Measurements from ENCODE around the gene SLC1A2.

The SLC1A2 gene

DNA sequence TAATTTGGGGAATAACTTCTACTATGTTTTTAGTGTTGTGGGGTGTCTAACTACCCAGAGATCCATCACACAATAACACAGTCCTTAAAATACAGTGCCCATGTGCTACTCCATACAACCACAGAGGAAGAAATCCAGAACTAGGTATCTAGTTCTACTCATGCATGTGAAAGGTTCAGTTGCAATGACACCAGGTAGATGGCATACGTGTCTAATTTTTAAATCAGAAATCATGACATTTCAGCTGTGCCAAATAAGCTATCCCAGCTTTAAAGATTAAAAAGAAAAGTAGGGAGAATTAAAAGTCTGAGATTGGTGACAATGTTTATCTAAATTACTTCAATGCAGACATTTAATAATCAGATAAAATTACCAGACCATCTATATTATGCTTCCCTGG is 158.2 kb downstream of the SLC1A2 start:
- Histone ChIP-seq H3K27me3 (ENCODE audit: control insufficient read depth in 1 of 2, insufficient read depth in 2 of 2, low read length in 2 of 2) (no peaks in the 10 kb centered on the region), H3K9ac (ENCODE audit: low read depth in 1 of 2, low read length in 2 of 2) (no peak overlapping the region), H3K27ac (ENCODE audit: low read depth, low read length) (no peak overlapping the region), H3K4me3 (ENCODE audit: low read depth in 1 of 2, low read length in 2 of 2) (no peak overlapping the region), H3K36me3 (ENCODE audit: control insufficient read depth in 1 of 2, insufficient read depth in 2 of 2, low read length in 2 of 2) (no peaks in the 10 kb centered on the region), H3K4me1 (ENCODE audit: control insufficient read depth in 1 of 2, insufficient read depth in 2 of 2, low read length in 2 of 2) (peaks cover 0 to 4% of the 10 kb centered on the region in 2 donors), H3K9me3 (ENCODE audit: control insufficient read depth in 1 of 2, low read length in 2 of 2) (no peaks in the 10 kb centered on the region)

DNA sequence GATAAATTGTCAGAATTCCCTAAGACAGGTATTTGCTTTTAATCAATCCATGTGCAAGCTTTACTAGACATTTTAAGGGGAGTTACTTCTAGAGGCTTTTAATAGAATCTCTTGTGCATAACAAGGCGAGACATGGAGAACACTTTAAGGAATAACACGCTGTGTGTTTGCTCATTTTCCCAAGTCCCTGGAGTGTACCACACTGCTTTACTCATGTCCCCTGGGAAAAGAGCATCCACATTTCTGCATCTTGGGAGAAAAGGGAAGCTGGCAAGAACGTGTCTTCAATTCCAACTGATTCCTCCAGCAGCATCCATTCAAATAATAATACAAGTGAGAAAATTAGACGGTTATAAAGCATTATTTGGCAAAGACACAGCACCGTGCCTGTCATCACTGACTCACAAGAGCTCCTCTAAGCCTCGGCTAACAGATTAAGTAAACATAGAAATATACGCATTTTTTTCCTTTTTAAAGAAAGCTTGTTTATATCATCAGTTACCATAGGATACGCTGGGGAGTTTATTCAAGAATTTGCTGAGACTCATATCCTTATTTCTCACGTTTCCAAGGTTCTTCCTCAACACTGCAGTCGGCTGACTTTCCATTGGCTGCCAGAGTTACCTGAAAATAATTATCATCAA is 158.9 kb downstream of the SLC1A2 start:
- no peaks in the 10 kb centered on the region for H3K9me3 ChIP-seq (ENCODE audit: control insufficient read depth in 1 of 2, low read length in 2 of 2)
- peaks cover 0 to 4% of the 10 kb centered on the region in 2 donors for H3K4me1 ChIP-seq (ENCODE audit: control insufficient read depth in 1 of 2, insufficient read depth in 2 of 2, low read length in 2 of 2)
- no peak overlapping the region for H3K4me3 ChIP-seq (ENCODE audit: low read depth in 1 of 2, low read length in 2 of 2)
- no peaks in the 10 kb centered on the region for H3K27me3 ChIP-seq (ENCODE audit: control insufficient read depth in 1 of 2, insufficient read depth in 2 of 2, low read length in 2 of 2)
- H3K27ac ChIP-seq (ENCODE audit: low read depth, low read length), result no peak overlapping the region
- H3K36me3 ChIP-seq (ENCODE audit: control insufficient read depth in 1 of 2, insufficient read depth in 2 of 2, low read length in 2 of 2), result no peaks in the 10 kb centered on the region
- no peak overlapping the region for H3K9ac ChIP-seq (ENCODE audit: low read depth in 1 of 2, low read length in 2 of 2)

DNA sequence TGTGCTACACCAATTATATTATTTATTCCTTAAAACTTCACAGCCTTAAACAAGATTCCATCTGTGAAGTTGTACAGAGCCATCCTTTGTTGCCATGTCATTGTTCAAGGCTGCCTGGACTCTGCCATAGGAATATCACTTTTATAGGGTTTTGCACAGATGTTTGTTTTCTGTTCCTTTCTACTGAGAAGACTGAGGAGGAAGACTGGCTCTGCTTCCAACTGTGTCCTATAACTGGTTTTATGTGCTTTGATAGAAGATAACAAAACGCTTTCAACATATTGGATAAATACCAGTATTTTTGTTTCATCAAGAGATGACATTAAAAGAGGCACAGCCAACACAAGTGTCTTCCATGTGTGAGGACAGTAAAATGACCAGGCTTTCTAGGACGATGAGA is 159.8 kb downstream of the SLC1A2 start:
- no peak overlapping the region for H3K27ac ChIP-seq (ENCODE audit: low read depth, low read length)
- H3K36me3 ChIP-seq (ENCODE audit: control insufficient read depth in 1 of 2, insufficient read depth in 2 of 2, low read length in 2 of 2), result no peaks in the 10 kb centered on the region
- H3K9ac ChIP-seq (ENCODE audit: low read depth in 1 of 2, low read length in 2 of 2), result no peak overlapping the region
- peaks cover 0 to 4% of the 10 kb centered on the region in 2 donors for H3K4me1 ChIP-seq (ENCODE audit: control insufficient read depth in 1 of 2, insufficient read depth in 2 of 2, low read length in 2 of 2)
- no peaks in the 10 kb centered on the region for H3K27me3 ChIP-seq (ENCODE audit: control insufficient read depth in 1 of 2, insufficient read depth in 2 of 2, low read length in 2 of 2)
- H3K4me3 ChIP-seq (ENCODE audit: low read depth in 1 of 2, low read length in 2 of 2), result no peak overlapping the region
- H3K9me3 ChIP-seq (ENCODE audit: control insufficient read depth in 1 of 2, low read length in 2 of 2), result no peaks in the 10 kb centered on the region

DNA sequence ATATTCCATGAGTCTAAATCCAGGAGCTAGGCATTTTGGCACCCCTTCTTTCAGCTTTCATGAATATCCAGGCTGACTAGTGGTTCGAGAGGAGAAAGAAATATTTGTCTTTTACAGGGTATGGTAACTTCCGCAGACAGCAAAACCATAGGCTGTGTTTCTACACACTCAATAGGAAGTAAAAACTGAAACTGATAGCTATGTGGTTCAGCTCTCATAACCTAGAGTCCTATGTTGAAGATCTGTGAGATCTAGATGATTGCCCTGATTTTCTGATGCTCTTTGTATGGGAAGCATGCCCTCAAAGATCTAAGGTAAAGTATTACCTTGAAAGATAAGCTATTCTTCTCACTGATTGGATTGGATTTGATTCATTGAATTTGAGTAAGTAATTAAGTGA is 162.1 kb downstream of the SLC1A2 start:
- Histone ChIP-seq H3K36me3 (ENCODE audit: control insufficient read depth in 1 of 2, insufficient read depth in 2 of 2, low read length in 2 of 2) (no peaks in the 10 kb centered on the region), H3K9ac (ENCODE audit: low read depth in 1 of 2, low read length in 2 of 2) (no peak overlapping the region), H3K27me3 (ENCODE audit: control insufficient read depth in 1 of 2, insufficient read depth in 2 of 2, low read length in 2 of 2) (no peaks in the 10 kb centered on the region), H3K4me1 (ENCODE audit: control insufficient read depth in 1 of 2, insufficient read depth in 2 of 2, low read length in 2 of 2) (peaks cover 0 to 4% of the 10 kb centered on the region in 2 donors), H3K4me3 (ENCODE audit: low read depth in 1 of 2, low read length in 2 of 2) (no peak overlapping the region), H3K27ac (ENCODE audit: low read depth, low read length) (no peak overlapping the region), H3K9me3 (ENCODE audit: control insufficient read depth in 1 of 2, low read length in 2 of 2) (no peaks in the 10 kb centered on the region)

DNA sequence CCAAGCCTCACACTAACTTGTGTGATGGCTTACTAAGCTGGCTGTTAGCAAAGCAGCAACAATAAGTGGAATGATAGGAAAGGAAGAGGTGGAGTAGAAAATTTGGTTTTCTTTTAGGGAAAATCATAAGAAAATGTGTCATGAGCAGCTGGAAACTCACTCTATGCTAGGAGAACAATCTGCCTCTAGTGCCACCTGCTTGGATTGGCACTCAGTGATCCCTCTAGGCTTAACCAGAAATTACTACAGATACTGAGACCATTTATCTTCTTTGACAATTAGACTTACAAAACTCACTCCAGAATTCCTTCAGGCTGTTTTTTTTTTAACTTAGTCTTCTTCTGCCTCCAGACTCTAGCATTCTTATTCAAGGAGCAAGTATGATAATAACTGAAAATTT is 163.1 kb downstream of the SLC1A2 start:
- H3K4me1 ChIP-seq (ENCODE audit: control insufficient read depth in 1 of 2, insufficient read depth in 2 of 2, low read length in 2 of 2), result peaks cover 0 to 4% of the 10 kb centered on the region in 2 donors
- no peak overlapping the region for H3K27ac ChIP-seq (ENCODE audit: low read depth, low read length)

DNA sequence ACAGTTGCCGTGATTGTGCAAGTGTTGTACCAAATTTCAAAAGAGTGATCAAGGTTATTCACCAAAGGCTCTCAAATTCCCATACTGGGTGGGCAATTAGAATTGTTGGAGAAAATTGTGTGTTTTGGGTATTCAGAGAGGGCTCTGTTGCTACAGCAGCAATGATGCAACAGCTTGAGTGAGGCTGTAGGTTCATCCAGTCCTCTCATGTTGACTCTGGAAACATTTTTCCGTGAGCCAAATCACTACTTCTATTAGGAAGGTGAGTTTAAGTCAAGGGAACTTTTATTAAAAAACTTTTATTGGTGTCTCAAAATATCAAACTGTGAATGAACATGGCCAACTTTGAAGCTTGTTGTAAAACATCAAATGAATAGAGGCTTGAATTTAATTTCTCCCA is 163.8 kb downstream of the SLC1A2 start:
- no peaks in the 10 kb centered on the region for H3K27me3 ChIP-seq (ENCODE audit: control insufficient read depth in 1 of 2, insufficient read depth in 2 of 2, low read length in 2 of 2)
- H3K36me3 ChIP-seq (ENCODE audit: control insufficient read depth in 1 of 2, insufficient read depth in 2 of 2, low read length in 2 of 2), result no peaks in the 10 kb centered on the region
- H3K4me1 ChIP-seq (ENCODE audit: control insufficient read depth in 1 of 2, insufficient read depth in 2 of 2, low read length in 2 of 2), result peaks cover 0 to 4% of the 10 kb centered on the region in 2 donors
- no peak overlapping the region for H3K9ac ChIP-seq (ENCODE audit: low read depth in 1 of 2, low read length in 2 of 2)
- H3K9me3 ChIP-seq (ENCODE audit: control insufficient read depth in 1 of 2, low read length in 2 of 2), result no peaks in the 10 kb centered on the region
- no peak overlapping the region for H3K27ac ChIP-seq (ENCODE audit: low read depth, low read length)
- H3K4me3 ChIP-seq (ENCODE audit: low read depth in 1 of 2, low read length in 2 of 2), result no peak overlapping the region

More for the DNA sequence above, 163.1 kb downstream of the SLC1A2 start:
- Histone ChIP-seq H3K9ac (ENCODE audit: low read depth in 1 of 2, low read length in 2 of 2) (no peak overlapping the region), H3K9me3 (ENCODE audit: control insufficient read depth in 1 of 2, low read length in 2 of 2) (no peaks in the 10 kb centered on the region), H3K27me3 (ENCODE audit: control insufficient read depth in 1 of 2, insufficient read depth in 2 of 2, low read length in 2 of 2) (no peaks in the 10 kb centered on the region), H3K4me3 (ENCODE audit: low read depth in 1 of 2, low read length in 2 of 2) (no peak overlapping the region), H3K36me3 (ENCODE audit: control insufficient read depth in 1 of 2, insufficient read depth in 2 of 2, low read length in 2 of 2) (no peaks in the 10 kb centered on the region)

DNA sequence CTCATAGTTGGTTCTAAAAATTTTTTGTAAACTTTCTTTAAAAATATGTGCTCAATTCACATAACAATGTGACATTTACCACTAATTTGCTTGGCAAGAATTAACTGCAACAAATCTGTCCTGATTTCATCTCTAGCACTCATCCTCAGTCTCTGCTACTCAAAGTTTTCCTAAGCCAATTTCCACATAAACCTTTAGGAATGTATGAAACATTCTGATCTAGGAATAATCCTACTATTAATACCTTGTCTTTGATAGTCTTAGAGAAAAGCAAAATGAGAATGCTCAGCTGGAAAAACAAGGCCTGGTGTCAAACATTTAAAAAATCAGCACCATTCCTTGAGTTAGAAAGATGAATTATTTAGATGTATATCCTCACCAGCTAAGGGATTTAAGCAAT is 166.1 kb downstream of the SLC1A2 start:
- Histone ChIP-seq H3K9me3 (ENCODE audit: control insufficient read depth in 1 of 2, low read length in 2 of 2) (peaks cover 0 to 2% of the 10 kb centered on the region in 2 donors), H3K9ac (ENCODE audit: low read depth in 1 of 2, low read length in 2 of 2) (no peak overlapping the region), H3K27ac (ENCODE audit: low read depth, low read length) (no peak overlapping the region), H3K4me3 (ENCODE audit: low read depth in 1 of 2, low read length in 2 of 2) (no peak overlapping the region), H3K36me3 (ENCODE audit: control insufficient read depth in 1 of 2, insufficient read depth in 2 of 2, low read length in 2 of 2) (no peaks in the 10 kb centered on the region), H3K27me3 (ENCODE audit: control insufficient read depth in 1 of 2, insufficient read depth in 2 of 2, low read length in 2 of 2) (no peaks in the 10 kb centered on the region), H3K4me1 (ENCODE audit: control insufficient read depth in 1 of 2, insufficient read depth in 2 of 2, low read length in 2 of 2) (peaks cover 0 to 4% of the 10 kb centered on the region in 2 donors)

DNA sequence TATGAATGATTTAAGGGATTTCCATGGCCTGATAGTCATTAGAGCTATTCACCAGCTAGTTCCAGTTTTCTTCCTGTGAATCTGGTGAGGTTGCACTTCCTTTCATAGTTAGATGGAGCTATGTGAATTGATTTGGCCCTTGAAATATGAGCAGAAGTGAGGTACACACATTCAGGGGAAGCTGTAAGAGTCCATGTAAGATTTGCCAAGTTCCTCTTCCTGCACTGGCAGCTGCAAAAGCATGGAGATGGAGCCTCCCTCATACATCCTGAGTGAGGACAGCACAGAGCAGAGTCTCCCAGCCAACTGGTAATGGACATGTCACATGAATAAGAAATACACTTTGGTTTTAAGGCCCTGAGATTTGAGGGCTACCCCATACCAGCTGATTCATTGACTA is 168.7 kb downstream of the SLC1A2 start:
- Histone ChIP-seq H3K9ac (ENCODE audit: low read depth in 1 of 2, low read length in 2 of 2) (no peak overlapping the region), H3K27me3 (ENCODE audit: control insufficient read depth in 1 of 2, insufficient read depth in 2 of 2, low read length in 2 of 2) (no peaks in the 10 kb centered on the region), H3K9me3 (ENCODE audit: control insufficient read depth in 1 of 2, low read length in 2 of 2) (peaks cover 0 to 2% of the 10 kb centered on the region in 2 donors), H3K36me3 (ENCODE audit: control insufficient read depth in 1 of 2, insufficient read depth in 2 of 2, low read length in 2 of 2) (no peaks in the 10 kb centered on the region), H3K4me3 (ENCODE audit: low read depth in 1 of 2, low read length in 2 of 2) (no peak overlapping the region), H3K4me1 (ENCODE audit: control insufficient read depth in 1 of 2, insufficient read depth in 2 of 2, low read length in 2 of 2) (no peaks in the 10 kb centered on the region), H3K27ac (ENCODE audit: low read depth, low read length) (no peak overlapping the region)

DNA sequence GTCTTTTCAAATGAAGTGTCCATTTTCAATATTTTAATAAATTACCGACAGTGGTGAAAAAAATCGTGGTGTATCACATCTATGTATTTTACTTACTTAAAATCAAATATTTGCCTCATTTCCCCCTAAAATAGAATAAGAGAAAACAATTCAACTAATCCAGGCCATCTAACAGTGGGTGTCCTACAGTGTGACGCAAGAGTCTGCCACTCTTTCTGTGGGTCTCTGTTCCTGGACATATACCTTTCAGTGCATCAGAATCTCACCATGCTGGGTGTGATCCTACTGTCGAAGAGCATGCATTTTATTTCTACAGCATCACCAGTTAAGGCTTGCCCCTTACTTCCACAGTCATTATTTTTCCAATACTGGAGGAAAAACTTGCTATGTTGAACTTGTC is 169.2 kb downstream of the SLC1A2 start:
- no peaks in the 10 kb centered on the region for H3K27me3 ChIP-seq (ENCODE audit: control insufficient read depth in 1 of 2, insufficient read depth in 2 of 2, low read length in 2 of 2)
- H3K27ac ChIP-seq (ENCODE audit: low read depth, low read length), result no peak overlapping the region
- no peaks in the 10 kb centered on the region for H3K36me3 ChIP-seq (ENCODE audit: control insufficient read depth in 1 of 2, insufficient read depth in 2 of 2, low read length in 2 of 2)
- H3K4me3 ChIP-seq (ENCODE audit: low read depth in 1 of 2, low read length in 2 of 2), result no peak overlapping the region
- H3K4me1 ChIP-seq (ENCODE audit: control insufficient read depth in 1 of 2, insufficient read depth in 2 of 2, low read length in 2 of 2), result no peaks in the 10 kb centered on the region
- no peak overlapping the region for H3K9ac ChIP-seq (ENCODE audit: low read depth in 1 of 2, low read length in 2 of 2)
- peaks cover 0 to 2% of the 10 kb centered on the region in 2 donors for H3K9me3 ChIP-seq (ENCODE audit: control insufficient read depth in 1 of 2, low read length in 2 of 2)

DNA sequence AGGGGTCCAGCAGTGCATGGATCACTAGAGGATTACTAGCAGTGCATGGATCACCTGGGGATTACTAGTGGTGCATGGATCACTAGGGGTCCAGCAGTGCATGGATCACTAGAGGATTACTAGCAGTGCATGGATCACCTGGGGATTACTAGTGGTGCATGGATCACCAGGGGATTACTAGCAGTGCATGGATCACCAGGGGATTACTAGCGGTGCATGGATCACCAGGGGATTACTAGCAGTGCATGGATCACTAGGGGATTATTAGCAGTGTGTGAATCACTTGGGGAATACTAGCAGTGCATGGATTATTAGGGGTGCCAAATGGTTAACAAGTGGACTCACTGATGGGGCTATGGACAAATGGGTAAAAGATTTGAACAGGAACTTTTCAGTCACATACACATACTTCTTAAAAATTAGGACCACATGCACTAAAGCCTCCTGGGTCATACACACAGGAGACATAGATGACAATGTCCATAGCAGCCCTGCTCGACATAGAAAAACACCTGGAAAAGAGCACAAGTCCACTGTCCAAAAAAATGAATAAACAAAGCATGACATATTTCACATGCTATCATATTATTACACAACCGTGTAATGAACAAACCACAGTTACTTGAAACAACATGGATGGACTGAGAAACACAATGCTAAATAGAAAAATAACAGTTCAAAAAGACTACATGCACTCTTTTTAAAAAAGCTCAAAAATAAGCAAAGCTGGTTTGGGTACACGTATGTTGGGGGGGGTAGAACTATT is 170.6 kb downstream of the SLC1A2 start:
- Histone ChIP-seq H3K27ac (ENCODE audit: low read depth, low read length) (no peak overlapping the region), H3K27me3 (ENCODE audit: control insufficient read depth in 1 of 2, insufficient read depth in 2 of 2, low read length in 2 of 2) (no peaks in the 10 kb centered on the region), H3K9ac (ENCODE audit: low read depth in 1 of 2, low read length in 2 of 2) (no peak overlapping the region), H3K4me1 (ENCODE audit: control insufficient read depth in 1 of 2, insufficient read depth in 2 of 2, low read length in 2 of 2) (no peaks in the 10 kb centered on the region), H3K9me3 (ENCODE audit: control insufficient read depth in 1 of 2, low read length in 2 of 2) (peaks cover 0 to 2% of the 10 kb centered on the region in 2 donors), H3K36me3 (ENCODE audit: control insufficient read depth in 1 of 2, insufficient read depth in 2 of 2, low read length in 2 of 2) (no peaks in the 10 kb centered on the region), H3K4me3 (ENCODE audit: low read depth in 1 of 2, low read length in 2 of 2) (no peak overlapping the region)
